Measurements from ENCODE around the gene STX4. TPM values are rescaled to one million over a fixed set of nuclear protein-coding genes. Genes with fewer than 3 reads are reported as not detected.

The STX4 gene
- total and polyA plus RNA-seq, 9 of the 15 experiments (the other 6 are each of a cell fraction or from before 2014, with no cell fraction given), result 3.2 to 48.0 (median 21.5) TPM

DNA sequence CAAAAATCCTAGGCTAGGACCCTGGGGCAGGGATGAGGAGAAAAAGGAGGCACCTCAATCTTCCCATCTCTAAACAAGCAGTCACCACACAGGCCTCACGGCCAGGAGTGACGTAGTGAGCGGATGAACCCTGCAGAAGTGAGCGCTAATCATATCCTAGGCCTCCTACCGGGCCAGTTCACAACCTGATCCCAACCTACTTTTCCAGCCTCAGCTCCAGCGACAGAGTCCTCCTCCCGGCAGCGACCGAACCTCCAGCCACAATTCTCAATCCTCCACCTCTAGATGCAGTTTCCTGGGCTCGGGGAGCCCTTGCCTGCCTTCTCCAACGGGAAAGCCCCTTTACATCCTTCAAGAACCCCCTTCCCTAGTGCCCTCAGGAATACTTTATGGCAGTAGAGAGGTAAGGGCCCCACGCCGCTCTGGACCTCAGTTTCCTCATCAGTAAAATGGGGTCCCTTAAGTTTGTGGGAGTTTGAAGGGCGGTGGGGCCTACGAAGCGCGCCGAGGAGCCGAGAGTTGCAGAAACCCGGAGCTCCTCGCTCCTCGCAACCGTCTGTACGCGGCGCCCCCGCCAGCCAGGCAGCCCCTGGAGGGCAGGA, 39.3 kb downstream of the STX4 start (continued):
- TF ChIP-seq, protein P1, sequence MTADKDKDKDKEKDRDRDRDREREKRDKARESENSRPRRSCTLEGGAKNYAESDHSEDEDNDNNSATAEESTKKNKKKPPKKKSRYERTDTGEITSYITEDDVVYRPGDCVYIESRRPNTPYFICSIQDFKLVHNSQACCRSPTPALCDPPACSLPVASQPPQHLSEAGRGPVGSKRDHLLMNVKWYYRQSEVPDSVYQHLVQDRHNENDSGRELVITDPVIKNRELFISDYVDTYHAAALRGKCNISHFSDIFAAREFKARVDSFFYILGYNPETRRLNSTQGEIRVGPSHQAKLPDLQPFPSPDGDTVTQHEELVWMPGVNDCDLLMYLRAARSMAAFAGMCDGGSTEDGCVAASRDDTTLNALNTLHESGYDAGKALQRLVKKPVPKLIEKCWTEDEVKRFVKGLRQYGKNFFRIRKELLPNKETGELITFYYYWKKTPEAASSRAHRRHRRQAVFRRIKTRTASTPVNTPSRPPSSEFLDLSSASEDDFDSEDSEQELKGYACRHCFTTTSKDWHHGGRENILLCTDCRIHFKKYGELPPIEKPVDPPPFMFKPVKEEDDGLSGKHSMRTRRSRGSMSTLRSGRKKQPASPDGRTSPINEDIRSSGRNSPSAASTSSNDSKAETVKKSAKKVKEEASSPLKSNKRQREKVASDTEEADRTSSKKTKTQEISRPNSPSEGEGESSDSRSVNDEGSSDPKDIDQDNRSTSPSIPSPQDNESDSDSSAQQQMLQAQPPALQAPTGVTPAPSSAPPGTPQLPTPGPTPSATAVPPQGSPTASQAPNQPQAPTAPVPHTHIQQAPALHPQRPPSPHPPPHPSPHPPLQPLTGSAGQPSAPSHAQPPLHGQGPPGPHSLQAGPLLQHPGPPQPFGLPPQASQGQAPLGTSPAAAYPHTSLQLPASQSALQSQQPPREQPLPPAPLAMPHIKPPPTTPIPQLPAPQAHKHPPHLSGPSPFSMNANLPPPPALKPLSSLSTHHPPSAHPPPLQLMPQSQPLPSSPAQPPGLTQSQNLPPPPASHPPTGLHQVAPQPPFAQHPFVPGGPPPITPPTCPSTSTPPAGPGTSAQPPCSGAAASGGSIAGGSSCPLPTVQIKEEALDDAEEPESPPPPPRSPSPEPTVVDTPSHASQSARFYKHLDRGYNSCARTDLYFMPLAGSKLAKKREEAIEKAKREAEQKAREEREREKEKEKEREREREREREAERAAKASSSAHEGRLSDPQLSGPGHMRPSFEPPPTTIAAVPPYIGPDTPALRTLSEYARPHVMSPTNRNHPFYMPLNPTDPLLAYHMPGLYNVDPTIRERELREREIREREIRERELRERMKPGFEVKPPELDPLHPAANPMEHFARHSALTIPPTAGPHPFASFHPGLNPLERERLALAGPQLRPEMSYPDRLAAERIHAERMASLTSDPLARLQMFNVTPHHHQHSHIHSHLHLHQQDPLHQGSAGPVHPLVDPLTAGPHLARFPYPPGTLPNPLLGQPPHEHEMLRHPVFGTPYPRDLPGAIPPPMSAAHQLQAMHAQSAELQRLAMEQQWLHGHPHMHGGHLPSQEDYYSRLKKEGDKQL (CRISPR knock-in tag; IDR thresholded peaks at IDR 0.05; ENCODE audit: borderline replicate concordance), result no peak
- TF ChIP-seq SMARCA5 (IDR thresholded peaks at IDR 0.05), result peak; percentile 54; the same call in 1 of the 2 replicates
- TF ChIP-seq ZFP36 (IDR thresholded peaks at IDR 0.05; ENCODE audit: low read depth, low read length, partially characterized antibody), result peak; percentile 63
- TF ChIP-seq HDAC2 (IDR thresholded peaks at IDR 0.05), result peak; percentile 69
- TF ChIP-seq, protein P2, sequence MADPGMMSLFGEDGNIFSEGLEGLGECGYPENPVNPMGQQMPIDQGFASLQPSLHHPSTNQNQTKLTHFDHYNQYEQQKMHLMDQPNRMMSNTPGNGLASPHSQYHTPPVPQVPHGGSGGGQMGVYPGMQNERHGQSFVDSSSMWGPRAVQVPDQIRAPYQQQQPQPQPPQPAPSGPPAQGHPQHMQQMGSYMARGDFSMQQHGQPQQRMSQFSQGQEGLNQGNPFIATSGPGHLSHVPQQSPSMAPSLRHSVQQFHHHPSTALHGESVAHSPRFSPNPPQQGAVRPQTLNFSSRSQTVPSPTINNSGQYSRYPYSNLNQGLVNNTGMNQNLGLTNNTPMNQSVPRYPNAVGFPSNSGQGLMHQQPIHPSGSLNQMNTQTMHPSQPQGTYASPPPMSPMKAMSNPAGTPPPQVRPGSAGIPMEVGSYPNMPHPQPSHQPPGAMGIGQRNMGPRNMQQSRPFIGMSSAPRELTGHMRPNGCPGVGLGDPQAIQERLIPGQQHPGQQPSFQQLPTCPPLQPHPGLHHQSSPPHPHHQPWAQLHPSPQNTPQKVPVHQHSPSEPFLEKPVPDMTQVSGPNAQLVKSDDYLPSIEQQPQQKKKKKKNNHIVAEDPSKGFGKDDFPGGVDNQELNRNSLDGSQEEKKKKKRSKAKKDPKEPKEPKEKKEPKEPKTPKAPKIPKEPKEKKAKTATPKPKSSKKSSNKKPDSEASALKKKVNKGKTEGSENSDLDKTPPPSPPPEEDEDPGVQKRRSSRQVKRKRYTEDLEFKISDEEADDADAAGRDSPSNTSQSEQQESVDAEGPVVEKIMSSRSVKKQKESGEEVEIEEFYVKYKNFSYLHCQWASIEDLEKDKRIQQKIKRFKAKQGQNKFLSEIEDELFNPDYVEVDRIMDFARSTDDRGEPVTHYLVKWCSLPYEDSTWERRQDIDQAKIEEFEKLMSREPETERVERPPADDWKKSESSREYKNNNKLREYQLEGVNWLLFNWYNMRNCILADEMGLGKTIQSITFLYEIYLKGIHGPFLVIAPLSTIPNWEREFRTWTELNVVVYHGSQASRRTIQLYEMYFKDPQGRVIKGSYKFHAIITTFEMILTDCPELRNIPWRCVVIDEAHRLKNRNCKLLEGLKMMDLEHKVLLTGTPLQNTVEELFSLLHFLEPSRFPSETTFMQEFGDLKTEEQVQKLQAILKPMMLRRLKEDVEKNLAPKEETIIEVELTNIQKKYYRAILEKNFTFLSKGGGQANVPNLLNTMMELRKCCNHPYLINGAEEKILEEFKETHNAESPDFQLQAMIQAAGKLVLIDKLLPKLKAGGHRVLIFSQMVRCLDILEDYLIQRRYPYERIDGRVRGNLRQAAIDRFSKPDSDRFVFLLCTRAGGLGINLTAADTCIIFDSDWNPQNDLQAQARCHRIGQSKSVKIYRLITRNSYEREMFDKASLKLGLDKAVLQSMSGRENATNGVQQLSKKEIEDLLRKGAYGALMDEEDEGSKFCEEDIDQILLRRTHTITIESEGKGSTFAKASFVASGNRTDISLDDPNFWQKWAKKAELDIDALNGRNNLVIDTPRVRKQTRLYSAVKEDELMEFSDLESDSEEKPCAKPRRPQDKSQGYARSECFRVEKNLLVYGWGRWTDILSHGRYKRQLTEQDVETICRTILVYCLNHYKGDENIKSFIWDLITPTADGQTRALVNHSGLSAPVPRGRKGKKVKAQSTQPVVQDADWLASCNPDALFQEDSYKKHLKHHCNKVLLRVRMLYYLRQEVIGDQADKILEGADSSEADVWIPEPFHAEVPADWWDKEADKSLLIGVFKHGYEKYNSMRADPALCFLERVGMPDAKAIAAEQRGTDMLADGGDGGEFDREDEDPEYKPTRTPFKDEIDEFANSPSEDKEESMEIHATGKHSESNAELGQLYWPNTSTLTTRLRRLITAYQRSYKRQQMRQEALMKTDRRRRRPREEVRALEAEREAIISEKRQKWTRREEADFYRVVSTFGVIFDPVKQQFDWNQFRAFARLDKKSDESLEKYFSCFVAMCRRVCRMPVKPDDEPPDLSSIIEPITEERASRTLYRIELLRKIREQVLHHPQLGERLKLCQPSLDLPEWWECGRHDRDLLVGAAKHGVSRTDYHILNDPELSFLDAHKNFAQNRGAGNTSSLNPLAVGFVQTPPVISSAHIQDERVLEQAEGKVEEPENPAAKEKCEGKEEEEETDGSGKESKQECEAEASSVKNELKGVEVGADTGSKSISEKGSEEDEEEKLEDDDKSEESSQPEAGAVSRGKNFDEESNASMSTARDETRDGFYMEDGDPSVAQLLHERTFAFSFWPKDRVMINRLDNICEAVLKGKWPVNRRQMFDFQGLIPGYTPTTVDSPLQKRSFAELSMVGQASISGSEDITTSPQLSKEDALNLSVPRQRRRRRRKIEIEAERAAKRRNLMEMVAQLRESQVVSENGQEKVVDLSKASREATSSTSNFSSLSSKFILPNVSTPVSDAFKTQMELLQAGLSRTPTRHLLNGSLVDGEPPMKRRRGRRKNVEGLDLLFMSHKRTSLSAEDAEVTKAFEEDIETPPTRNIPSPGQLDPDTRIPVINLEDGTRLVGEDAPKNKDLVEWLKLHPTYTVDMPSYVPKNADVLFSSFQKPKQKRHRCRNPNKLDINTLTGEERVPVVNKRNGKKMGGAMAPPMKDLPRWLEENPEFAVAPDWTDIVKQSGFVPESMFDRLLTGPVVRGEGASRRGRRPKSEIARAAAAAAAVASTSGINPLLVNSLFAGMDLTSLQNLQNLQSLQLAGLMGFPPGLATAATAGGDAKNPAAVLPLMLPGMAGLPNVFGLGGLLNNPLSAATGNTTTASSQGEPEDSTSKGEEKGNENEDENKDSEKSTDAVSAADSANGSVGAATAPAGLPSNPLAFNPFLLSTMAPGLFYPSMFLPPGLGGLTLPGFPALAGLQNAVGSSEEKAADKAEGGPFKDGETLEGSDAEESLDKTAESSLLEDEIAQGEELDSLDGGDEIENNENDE (IDR thresholded peaks at IDR 0.05; ENCODE audit: low read depth, low read length), result no peak
- TF ChIP-seq TBL1XR1 (IDR thresholded peaks at IDR 0.05; ENCODE audit: low read length in 2 of 2), result no peak
- TF ChIP-seq, protein P3, sequence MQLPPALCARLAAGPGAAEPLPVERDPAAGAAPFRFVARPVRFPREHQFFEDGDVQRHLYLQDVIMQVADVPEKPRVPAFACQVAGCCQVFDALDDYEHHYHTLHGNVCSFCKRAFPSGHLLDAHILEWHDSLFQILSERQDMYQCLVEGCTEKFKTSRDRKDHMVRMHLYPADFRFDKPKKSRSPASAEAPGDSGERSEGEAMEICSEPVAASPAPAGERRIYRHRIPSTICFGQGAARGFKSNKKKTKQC (CRISPR knock-in tag; IDR thresholded peaks at IDR 0.05), result no peak
- TF ChIP-seq, protein P4, sequence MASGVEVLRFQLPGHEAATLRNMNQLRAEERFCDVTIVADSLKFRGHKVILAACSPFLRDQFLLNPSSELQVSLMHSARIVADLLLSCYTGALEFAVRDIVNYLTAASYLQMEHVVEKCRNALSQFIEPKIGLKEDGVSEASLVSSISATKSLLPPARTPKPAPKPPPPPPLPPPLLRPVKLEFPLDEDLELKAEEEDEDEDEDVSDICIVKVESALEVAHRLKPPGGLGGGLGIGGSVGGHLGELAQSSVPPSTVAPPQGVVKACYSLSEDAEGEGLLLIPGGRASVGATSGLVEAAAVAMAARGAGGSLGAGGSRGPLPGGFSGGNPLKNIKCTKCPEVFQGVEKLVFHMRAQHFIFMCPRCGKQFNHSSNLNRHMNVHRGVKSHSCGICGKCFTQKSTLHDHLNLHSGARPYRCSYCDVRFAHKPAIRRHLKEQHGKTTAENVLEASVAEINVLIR (CRISPR knock-in tag; IDR thresholded peaks at IDR 0.05), result 0 out of 2 replicates have a peak, but pooled peaks have one; percentile 14

Measured in K562 (cell line).